HEK293T (cell line): ENCODE measurements around the gene CNNM4.

Experiments
- CTCF ChIA-PET: fragments of 350-600 bp; formaldehyde crosslinking; extraction: SDS; loops from one replicate; lab custom pipeline; 2021; ENCODE audit warnings: antibody characterized with exemption, inconsistent platforms; lab: Yijun Ruan, JAX
- POLR2A ChIA-PET: fragments of 350-600 bp; formaldehyde crosslinking; extraction: SDS; loops from one replicate; lab custom pipeline; 2020; ENCODE audit warnings: antibody characterized with exemption, inconsistent platforms; lab: Yijun Ruan, JAX
- DNase-seq: peaks from one replicate; pipeline ENCODE4 v3.0.0; 2012; ENCODE audit warnings: mixed read lengths; ENCODE audit errors: extremely low spot score
- ARNT ChIP-seq: fragments of 450-650 bp; IDR thresholded peaks from 2 replicates; pipeline ENCODE4 v1.6.1; 2017; ENCODE audit warnings: mild to moderate bottlenecking
- BHLHE40 ChIP-seq: fragments of 450-650 bp; IDR thresholded peaks from 2 replicates; pipeline ENCODE4 v1.6.1; 2016; ENCODE audit warnings: mild to moderate bottlenecking, moderate library complexity, borderline replicate concordance
- CTBP1 ChIP-seq: fragments of 450-650 bp; IDR thresholded peaks from 2 replicates; pipeline ENCODE4 v1.6.1; 2016; ENCODE audit warnings: borderline replicate concordance
- ELF4 ChIP-seq: fragments of 450-650 bp; IDR thresholded peaks from 2 replicates; pipeline ENCODE4 v1.6.1; 2017; ENCODE audit warnings: antibody characterized with exemption
- FOXA1 ChIP-seq: fragments of 450-650 bp; IDR thresholded peaks from 2 replicates; pipeline ENCODE4 v1.6.1; 2016; ENCODE audit warnings: mild to moderate bottlenecking
- FOXK2 ChIP-seq: fragments of 450-650 bp; IDR thresholded peaks from 2 replicates; pipeline ENCODE4 v1.6.1; 2016; ENCODE audit warnings: mild to moderate bottlenecking
- FOXM1 ChIP-seq: fragments of 450-650 bp; IDR thresholded peaks from 2 replicates; pipeline ENCODE4 v1.6.1; 2017; ENCODE audit warnings: mild to moderate bottlenecking, borderline replicate concordance
- HDGF ChIP-seq: fragments of 450-650 bp; IDR thresholded peaks from 2 replicates; pipeline ENCODE4 v1.6.1; 2017; ENCODE audit warnings: antibody characterized with exemption, borderline replicate concordance
- L3MBTL2 ChIP-seq: fragments of 450-650 bp; conservative IDR thresholded peaks from 2 replicates; pipeline ENCODE4 v1.6.1; 2016; ENCODE audit warnings: mild to moderate bottlenecking
- LEF1 ChIP-seq: fragments of 450-650 bp; IDR thresholded peaks from 2 replicates; pipeline ENCODE4 v1.6.1; 2017; ENCODE audit warnings: mild to moderate bottlenecking, borderline replicate concordance
- NFRKB ChIP-seq: fragments of 450-650 bp; IDR thresholded peaks from 2 replicates; pipeline ENCODE4 v1.6.1; 2016; ENCODE audit warnings: mild to moderate bottlenecking, moderate library complexity
- PKNOX1 ChIP-seq: fragments of 450-650 bp; IDR thresholded peaks from 2 replicates; pipeline ENCODE4 v1.6.1; 2016
- SP1 ChIP-seq: fragments of 450-650 bp; IDR thresholded peaks from 2 replicates; pipeline ENCODE4 v1.6.1; 2017
- SUZ12 ChIP-seq: fragments of 450-650 bp; IDR thresholded peaks from 2 replicates; pipeline ENCODE4 v1.6.1; 2016; ENCODE audit warnings: mild to moderate bottlenecking
- TARDBP ChIP-seq: fragments of 450-650 bp; IDR thresholded peaks from 2 replicates; pipeline ENCODE4 v1.6.1; 2016
- ZNF384 ChIP-seq: fragments of 450-650 bp; IDR thresholded peaks from 2 replicates; pipeline ENCODE4 v1.6.1; 2016

The CNNM4 gene

GRCh38 chr2:96842600-96842999, 81.9 kb downstream of the CNNM4 start:
- ChIA-PET POLR2A (interaction anchor here (1.1 to 1.6 kb wide), 3 partner anchors 15 to 26 kb away, joined by 3 to 10 read pairs (median 3); partner anchors contain the start of genes ANKRD39 and CNNM3), CTCF (interaction anchor here (0.6 to 1.1 kb wide), 2 partner anchors 26 to 1276 kb away, joined by 3 read pairs; no protein-coding TSS in a partner anchor)
- no peak for DNase-seq
- no peak for TF ChIP-seq ARNT
- TF ChIP-seq HDGF: no peak
- no peak for TF ChIP-seq SP1
- TF ChIP-seq FOXM1: no peak
- TF ChIP-seq FOXK2: no peak
- TF ChIP-seq CTBP1: no peak
- no peak for TF ChIP-seq LEF1
- TF ChIP-seq BHLHE40: no peak
- no peak for TF ChIP-seq NFRKB
- no peak for TF ChIP-seq SUZ12
- no peak for TF ChIP-seq ZNF384
- TF ChIP-seq ELF4: no peak
- no peak for TF ChIP-seq L3MBTL2

GRCh38 chr2:96843538-96844268, 83.0 kb downstream of the CNNM4 start, which contains the start of gene ANKRD23:
ANKRD23 (minus strand) TSS chr2:96844021; CDS start chr2:96843992, 29 bp downstream.
- TF ChIP-seq BHLHE40: no peak
- no peak for TF ChIP-seq FOXM1
- TF ChIP-seq SP1: no peak
- no peak for TF ChIP-seq LEF1
- no peak for TF ChIP-seq CTBP1
- TF ChIP-seq ZNF384: no peak
- no peak for TF ChIP-seq L3MBTL2
- no peak for TF ChIP-seq PKNOX1
- TF ChIP-seq ARNT: no peak
- TF ChIP-seq TARDBP: no peak
- POLR2A ChIA-PET: no interaction called here
- CTCF ChIA-PET: interaction anchor here (1.1 kb wide), 1 partner anchor 25 kb away, joined by 3 read pairs; no protein-coding TSS in a partner anchor
- DNase-seq: no peak

- TF ChIP-seq ZNF384 (no peak), SP1 (no peak), L3MBTL2 (no peak), CTBP1 (no peak), NFRKB (no peak), PKNOX1 (no peak), FOXK2 (no peak), TARDBP (no peak), LEF1 (no peak), BHLHE40 (no peak), FOXM1 (no peak), SUZ12 (no peak), HDGF (no peak), FOXA1 (no peak), ARNT (no peak), ELF4 (no peak)
- ChIA-PET CTCF (no interaction called here), POLR2A (no interaction called here)
- no peak for DNase-seq
These were observed 83.7 kb downstream of the CNNM4 start for GRCh38 chr2:96844405-96844808.

- ChIA-PET POLR2A (interaction anchor here (1.3 kb wide), 1 partner anchor 11 kb away, joined by 4 read pairs; the partner anchor contains the start of gene ANKRD39), CTCF (interaction anchor here (1.8 kb wide), 1 partner anchor 11 kb away, joined by 7 read pairs; the partner anchor contains the start of gene ANKRD39)
- TF ChIP-seq FOXK2 (no peak), LEF1 (no peak), ELF4 (no peak), TARDBP (no peak), FOXA1 (no peak), SUZ12 (no peak), SP1 (no peak), CTBP1 (no peak), NFRKB (no peak), HDGF (no peak), BHLHE40 (no peak), L3MBTL2 (no peak), FOXM1 (no peak), PKNOX1 (no peak)
- no peak for DNase-seq
These were observed 86.1 kb downstream of the CNNM4 start for GRCh38 chr2:96846825-96847224.

- no peak for DNase-seq
- TF ChIP-seq BHLHE40 (no peak), TARDBP (no peak), SP1 (no peak), NFRKB (no peak), ZNF384 (no peak), FOXM1 (no peak), HDGF (no peak), PKNOX1 (no peak), ARNT (no peak), LEF1 (no peak), L3MBTL2 (no peak), ELF4 (no peak), CTBP1 (no peak), SUZ12 (no peak), FOXA1 (no peak)
- POLR2A ChIA-PET: interaction anchor here (1.3 kb wide), 2 partner anchors 10 to 32 kb away, joined by 4 read pairs; partner anchors contain the start of genes ANKRD39 and CNNM3
- CTCF ChIA-PET: interaction anchor here (0.8 to 1.8 kb wide), 2 partner anchors 10 to 12 kb away, joined by 3 to 7 read pairs; partner anchors contain the start of gene ANKRD39
These were observed 86.9 kb downstream of the CNNM4 start for GRCh38 chr2:96847586-96847985.
